A549 (cell line): ENCODE measurements around the gene RNF13.

Experiments used
- BCL3 ChIP-seq: fragments of >200 bp; sonication (Bioruptor Twin); formaldehyde crosslinking; IDR thresholded peaks from 3 replicates; pipeline ENCODE4 v1.6.1; 2016
- BHLHE40 ChIP-seq: IDR thresholded peaks from 2 replicates; pipeline ENCODE4 v1.6.1; 2012; ENCODE audit warnings: low read depth, low read length, inconsistent platforms
- CBX8 ChIP-seq: fragments of 200-600 bp; sonication (generic); IDR thresholded peaks from 2 replicates; pipeline ENCODE4 v1.6.1; 2016
- CHD2 ChIP-seq: fragments of 150-350 bp; IDR thresholded peaks from 2 replicates; pipeline ENCODE4 v1.6.1; 2014; ENCODE audit warnings: low read length; ENCODE audit not compliant: partially characterized antibody
- EP300 ChIP-seq, 2 experiments: fragments of >200 bp; sonication (Bioruptor Twin); formaldehyde crosslinking; IDR thresholded peaks; 2 replicates in 1 of 2; 3 replicates in 1 of 2; pipeline ENCODE4 v1.6.1; 2016 to 2017
- ESRRA ChIP-seq: fragments of 150-350 bp; IDR thresholded peaks from 2 replicates; pipeline ENCODE4 v1.6.1; 2014; ENCODE audit warnings: mild to moderate bottlenecking, low read length, borderline replicate concordance
- KDM1A ChIP-seq: fragments of 200-600 bp; sonication (generic); IDR thresholded peaks from 2 replicates; pipeline ENCODE4 v1.6.1; 2016; ENCODE audit warnings: low read depth, mild to moderate bottlenecking
- PHF8 ChIP-seq: fragments of 200-600 bp; sonication (generic); IDR thresholded peaks from 2 replicates; pipeline ENCODE4 v1.6.1; 2016; ENCODE audit warnings: low read depth, mild to moderate bottlenecking, antibody characterized with exemption, moderate library complexity, borderline replicate concordance
- REST ChIP-seq: fragments of 200-600 bp; sonication (generic); IDR thresholded peaks from 2 replicates; pipeline ENCODE4 v1.6.1; 2016; ENCODE audit warnings: antibody characterized with exemption, mild to moderate bottlenecking, moderate library complexity
- RFX5 ChIP-seq: fragments of 450-650 bp; IDR thresholded peaks from 2 replicates; pipeline ENCODE4 v1.7.1; 2014; ENCODE audit warnings: antibody characterized with exemption, mild to moderate bottlenecking, moderate library complexity
- USF2 ChIP-seq: fragments of 450-650 bp; IDR thresholded peaks from 2 replicates; pipeline ENCODE4 v1.6.1; 2014; ENCODE audit warnings: antibody characterized with exemption
- ZNF302 ChIP-seq: fragments of 250-450 bp; sonication (Bioruptor Pico); IDR thresholded peaks from 2 replicates; pipeline ENCODE4 v1.9.0; 2021; ENCODE audit warnings: inconsistent platforms, mild to moderate bottlenecking, moderate library complexity
- TF ChIP-seq, protein P1 (sequence below): fragments of >200 bp; sonication (Bioruptor Twin); formaldehyde crosslinking; IDR thresholded peaks from 3 replicates; pipeline ENCODE4 v1.5.1; 2016

DNA sequence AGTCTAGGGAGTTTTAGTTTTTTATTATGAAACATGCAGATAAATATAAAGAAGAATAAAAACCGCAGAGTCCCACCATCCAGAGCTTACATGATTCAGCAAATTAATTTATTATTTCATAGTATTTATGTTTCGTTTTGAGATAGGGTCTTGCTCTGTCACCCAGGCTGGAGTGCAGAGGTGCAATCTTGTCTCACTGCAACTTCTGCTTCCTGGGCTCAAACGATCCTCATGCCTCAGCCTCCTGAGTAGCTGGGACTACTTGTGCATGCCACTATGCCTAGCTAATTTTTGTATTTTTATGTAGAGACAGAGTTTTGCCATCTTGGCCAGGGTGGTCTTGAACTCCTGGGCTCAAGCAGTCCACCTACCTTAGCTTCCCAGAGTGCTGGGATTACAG lies 13.6 kb downstream of the RNF13 start:
- no peak for TF ChIP-seq EP300 (IDR thresholded peaks at IDR 0.05)
- no peak for TF ChIP-seq USF2
- TF ChIP-seq, protein P1, sequence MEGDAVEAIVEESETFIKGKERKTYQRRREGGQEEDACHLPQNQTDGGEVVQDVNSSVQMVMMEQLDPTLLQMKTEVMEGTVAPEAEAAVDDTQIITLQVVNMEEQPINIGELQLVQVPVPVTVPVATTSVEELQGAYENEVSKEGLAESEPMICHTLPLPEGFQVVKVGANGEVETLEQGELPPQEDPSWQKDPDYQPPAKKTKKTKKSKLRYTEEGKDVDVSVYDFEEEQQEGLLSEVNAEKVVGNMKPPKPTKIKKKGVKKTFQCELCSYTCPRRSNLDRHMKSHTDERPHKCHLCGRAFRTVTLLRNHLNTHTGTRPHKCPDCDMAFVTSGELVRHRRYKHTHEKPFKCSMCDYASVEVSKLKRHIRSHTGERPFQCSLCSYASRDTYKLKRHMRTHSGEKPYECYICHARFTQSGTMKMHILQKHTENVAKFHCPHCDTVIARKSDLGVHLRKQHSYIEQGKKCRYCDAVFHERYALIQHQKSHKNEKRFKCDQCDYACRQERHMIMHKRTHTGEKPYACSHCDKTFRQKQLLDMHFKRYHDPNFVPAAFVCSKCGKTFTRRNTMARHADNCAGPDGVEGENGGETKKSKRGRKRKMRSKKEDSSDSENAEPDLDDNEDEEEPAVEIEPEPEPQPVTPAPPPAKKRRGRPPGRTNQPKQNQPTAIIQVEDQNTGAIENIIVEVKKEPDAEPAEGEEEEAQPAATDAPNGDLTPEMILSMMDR: no peak
- no peak for TF ChIP-seq ZNF302
- TF ChIP-seq REST: no peak
- no peak for TF ChIP-seq CHD2
- TF ChIP-seq CBX8: no peak
- TF ChIP-seq RFX5: no peak
- no peak for TF ChIP-seq PHF8
- TF ChIP-seq BHLHE40: no peak
- TF ChIP-seq ESRRA: no peak
- no peak for TF ChIP-seq BCL3
- TF ChIP-seq KDM1A: no peak
